ENCODE results near the gene TRIM9.

- TF ChIP-seq CTCF (IDR thresholded peaks at IDR 0.05; ENCODE audit: extremely low read depth in 1 of 2, insufficient read depth in 1 of 2, low read depth in 1 of 2, low read length in 2 of 2) (no peak), EZH2 (IDR thresholded peaks at IDR 0.05; ENCODE audit: borderline replicate concordance, low read depth, low read length, severe bottlenecking) (no peak), POLR2A (IDR thresholded peaks at IDR 0.05; ENCODE audit: low read depth, low read length) (no peak), POLR2AphosphoS5 (IDR thresholded peaks at IDR 0.05; ENCODE audit: insufficient read depth, low read depth, low read length) (no peak), GATA2 (IDR thresholded peaks at IDR 0.05; ENCODE audit: insufficient read depth, insufficient read length, low read depth, low read length) (no peak), MAX (IDR thresholded peaks at IDR 0.05; ENCODE audit: insufficient read depth, insufficient read length) (no peak), MYC (IDR thresholded peaks at IDR 0.05; ENCODE audit: low read depth, low read length) (no peak), JUN (IDR thresholded peaks at IDR 0.05; ENCODE audit: borderline replicate concordance, insufficient read depth, insufficient read length, low read depth) (no peak), FOS (IDR thresholded peaks at IDR 0.05; ENCODE audit: borderline replicate concordance, insufficient read depth, low read length) (no peak)
Measured at GRCh38 chr14:51039252-51039651, 55.7 kb downstream of the TRIM9 start.

Measured in endothelial cell of umbilical vein (primary cell).